ENCODE measurements around the gene UBR4.

GRCh38 chr1:19034721-19035120 lies 175.3 kb downstream of the UBR4 start:
- TF ChIP-seq L3MBTL2 (conservative IDR thresholded peaks at IDR 0.05) = no peak
- TF ChIP-seq ELF4 (IDR thresholded peaks at IDR 0.05) = no peak
- no peak for TF ChIP-seq SUZ12 (IDR thresholded peaks at IDR 0.05)
- no peak for TF ChIP-seq FOXM1 (IDR thresholded peaks at IDR 0.05; ENCODE audit: borderline replicate concordance)
- TF ChIP-seq PKNOX1 (IDR thresholded peaks at IDR 0.05) = no peak
- no peak for TF ChIP-seq FOXA1 (IDR thresholded peaks at IDR 0.05)
- TF ChIP-seq SP1 (IDR thresholded peaks at IDR 0.05) = no peak
- no peak for TF ChIP-seq CTBP1 (IDR thresholded peaks at IDR 0.05; ENCODE audit: borderline replicate concordance)
- TF ChIP-seq FOXK2 (IDR thresholded peaks at IDR 0.05) = no peak
- no peak for TF ChIP-seq TARDBP (IDR thresholded peaks at IDR 0.05)
- TF ChIP-seq BHLHE40 (IDR thresholded peaks at IDR 0.05; ENCODE audit: borderline replicate concordance) = no peak
- no peak for TF ChIP-seq HDGF (IDR thresholded peaks at IDR 0.05; ENCODE audit: borderline replicate concordance)
